K562 (cell line): ENCODE data around the gene SCAPER. TPM values are rescaled to one million over a fixed set of nuclear protein-coding genes. Genes with fewer than 3 reads are reported as not detected.
A peak's percentile ranks its signal among the peaks of the same experiment; 100 is the strongest.

Experiments
- AFF1 ChIP-seq, 2 experiments: fragments of 450-650 bp; IDR thresholded peaks; 2 replicates each; pipeline ENCODE4 v1.6.1; 2018; ENCODE audit warnings: mild to moderate bottlenecking in 2 of 2, low read depth in 1 of 2; ENCODE audit not compliant: partially characterized antibody in 2 of 2
- DMBX1 ChIP-seq: fragments of 250-450 bp; sonication (Bioruptor Pico); IDR thresholded peaks from 2 replicates; pipeline ENCODE4 v1.8.0; 2022; ENCODE audit warnings: inconsistent platforms, mild to moderate bottlenecking, moderate library complexity, borderline replicate concordance
- KLF13 ChIP-seq: fragments of 450-650 bp; IDR thresholded peaks from 2 replicates; pipeline ENCODE4 v1.6.1; 2016; ENCODE audit warnings: missing genetic modification characterization, low read depth, mild to moderate bottlenecking, missing compliant biosample characterization, moderate library complexity, borderline replicate concordance
- NR2F6 ChIP-seq: fragments of 450-650 bp; formaldehyde crosslinking; IDR thresholded peaks from 2 replicates; pipeline ENCODE4 v1.4.0; 2020; ENCODE audit warnings: mild to moderate bottlenecking
- REST ChIP-seq, 2 experiments: fragments of 450-650 bp; formaldehyde crosslinking in 1 of 2; IDR thresholded peaks; 2 replicates each; pipeline versions ENCODE4 v1.4.0 to v1.6.1; 2014 to 2020; ENCODE audit warnings: mild to moderate bottlenecking in 2 of 2, borderline replicate concordance in 1 of 2, low read depth in 1 of 2
- TEAD4 ChIP-seq, 2 experiments: sonication (generic) in 1 of 2; formaldehyde crosslinking in 1 of 2; IDR thresholded peaks; 2 replicates each; pipeline versions ENCODE4 v1.6.1 to v1.8.0; 2012 to 2022; ENCODE audit warnings: borderline replicate concordance in 1 of 2, inconsistent platforms in 1 of 2, low read length in 1 of 2, mild to moderate bottlenecking in 1 of 2, missing genetic modification reagents in 1 of 2
- ZNF224 ChIP-seq: sonication (generic); formaldehyde crosslinking; IDR thresholded peaks from 2 replicates; pipeline ENCODE4 v1.8.0; 2022; ENCODE audit warnings: mild to moderate bottlenecking, missing genetic modification reagents
- ZNF589 ChIP-seq: fragments of 200-800 bp; sonication (Bioruptor generic); IDR thresholded peaks from 2 replicates; pipeline ENCODE4 v1.6.1; 2016; ENCODE audit warnings: low read depth, missing genetic modification characterization, missing compliant biosample characterization
- polyA plus RNA-seq, 8 experiments: library from polyadenylated mRNA; depleted of rRNA in 4 of 8; stranded (reverse) in 5 of 8; unstranded in 3 of 8; fragments of >200 nt; fragmentation: Nextera tagmentation in 2 of 8; fragmentation: Illumina TruSeq in 1 of 8; extraction: Ambion mirVana in 2 of 8; extraction: Trizol in 1 of 8; gene quantifications; 2 replicates each; pipeline versions ENCODE4 v1.2.1 to v1.2.3, GENCODE V29; 2011 to 2014; ENCODE audit warnings: inconsistent platforms in 1 of 8, missing spikeins in 1 of 8
- total RNA-seq, 7 experiments: library from RNA; depleted of rRNA in 6 of 7; stranded (reverse); fragments of >200 nt in 6 of 7; fragmentation: Illumina TruSeq in 2 of 7; extraction: Trizol in 2 of 7; gene quantifications; 2 replicates each; pipeline versions ENCODE4 v1.2.1 to v1.2.3, GENCODE V29; 2011 to 2021; ENCODE audit warnings: low replicate concordance in 1 of 7
- TF ChIP-seq, protein P1 (sequence below): IDR thresholded peaks from 2 replicates; pipeline ENCODE4 v1.6.1; 2011; ENCODE audit warnings: borderline replicate concordance, low read depth, mild to moderate bottlenecking, moderate library complexity, low read length; ENCODE audit not compliant: insufficient read depth, poor library complexity, severe bottlenecking

SCAPER gene
- total and polyA plus RNA-seq, 9 of the 15 experiments (the other 6 are each of a cell fraction or from before 2014, with no cell fraction given) = 1.3 to 5.7 (median 3.2) TPM

DNA sequence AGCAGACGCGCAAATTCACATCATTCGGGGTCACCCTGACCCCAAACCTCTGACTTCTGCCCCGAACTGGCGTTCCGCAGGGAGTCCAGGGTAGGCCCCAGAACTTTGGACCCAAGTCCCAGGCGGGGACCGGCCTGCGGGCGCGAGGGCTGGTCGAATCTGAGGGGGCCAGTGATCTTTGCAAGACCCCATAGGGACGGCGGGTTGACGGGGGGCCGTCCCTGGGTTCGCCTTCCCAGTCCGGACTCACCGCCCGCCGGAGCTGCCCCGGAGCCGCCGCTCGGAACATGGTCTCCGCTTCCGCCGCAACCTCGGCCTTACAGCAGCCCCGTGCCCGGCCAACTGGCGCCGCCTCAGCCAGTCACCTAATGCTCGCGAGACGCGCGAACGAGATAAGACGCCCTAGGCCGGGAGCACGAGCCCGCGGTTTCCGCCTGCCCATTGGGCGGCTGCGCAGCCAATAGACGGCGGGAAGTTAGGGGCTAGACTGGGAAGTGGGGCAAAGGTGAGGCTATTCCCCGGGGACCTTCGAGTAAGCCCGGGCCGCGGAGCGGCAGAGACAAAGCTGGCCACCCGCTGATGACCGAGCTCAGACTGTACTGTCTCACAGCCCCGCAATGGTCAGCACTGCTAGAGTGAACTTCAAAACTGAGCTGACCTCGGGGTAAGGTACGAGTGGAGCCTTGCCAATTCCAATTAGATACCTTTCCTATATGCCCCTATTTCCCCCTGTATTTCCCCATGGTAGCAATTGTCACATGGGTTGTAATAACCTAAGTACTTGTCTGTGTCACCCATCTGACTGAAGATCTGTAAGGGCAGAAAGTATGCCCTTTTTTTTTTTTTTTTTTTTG is 593.8 kb downstream of the SCAPER start, which contains the start of gene ETFA (continued):
- TF ChIP-seq AFF1 (IDR thresholded peaks at IDR 0.05; ENCODE audit: low read depth in 1 of 2, partially characterized antibody in 2 of 2) (no peak), TEAD4 (IDR thresholded peaks at IDR 0.05; ENCODE audit: low read length) (no peak; the same call in 1 of the 2 replicates), TEAD4 (CRISPR knock-in tag; IDR thresholded peaks at IDR 0.05; ENCODE audit: borderline replicate concordance) (no peak; the same call in 1 of the 2 replicates), DMBX1 (CRISPR knock-in tag) (0 out of 2 replicates have a peak, but pooled peaks have one; percentile 11), NR2F6 (CRISPR knock-in tag) (no peak), REST (IDR thresholded peaks at IDR 0.05; ENCODE audit: borderline replicate concordance) (no peak), REST (CRISPR knock-in tag; IDR thresholded peaks at IDR 0.05; ENCODE audit: low read depth) (peak; percentile 44), ZNF224 (CRISPR knock-in tag) (0 out of 2 replicates have a peak, but pooled peaks have one; percentile 22), ZNF589 (CRISPR knock-in tag) (0 out of 2 replicates have a peak, but pooled peaks have one; percentile 34), KLF13 (tag) (no peak)
- TF ChIP-seq, protein P1, sequence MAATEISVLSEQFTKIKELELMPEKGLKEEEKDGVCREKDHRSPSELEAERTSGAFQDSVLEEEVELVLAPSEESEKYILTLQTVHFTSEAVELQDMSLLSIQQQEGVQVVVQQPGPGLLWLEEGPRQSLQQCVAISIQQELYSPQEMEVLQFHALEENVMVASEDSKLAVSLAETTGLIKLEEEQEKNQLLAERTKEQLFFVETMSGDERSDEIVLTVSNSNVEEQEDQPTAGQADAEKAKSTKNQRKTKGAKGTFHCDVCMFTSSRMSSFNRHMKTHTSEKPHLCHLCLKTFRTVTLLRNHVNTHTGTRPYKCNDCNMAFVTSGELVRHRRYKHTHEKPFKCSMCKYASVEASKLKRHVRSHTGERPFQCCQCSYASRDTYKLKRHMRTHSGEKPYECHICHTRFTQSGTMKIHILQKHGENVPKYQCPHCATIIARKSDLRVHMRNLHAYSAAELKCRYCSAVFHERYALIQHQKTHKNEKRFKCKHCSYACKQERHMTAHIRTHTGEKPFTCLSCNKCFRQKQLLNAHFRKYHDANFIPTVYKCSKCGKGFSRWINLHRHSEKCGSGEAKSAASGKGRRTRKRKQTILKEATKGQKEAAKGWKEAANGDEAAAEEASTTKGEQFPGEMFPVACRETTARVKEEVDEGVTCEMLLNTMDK = peak; percentile 79
